Activated T-cell treated with anti-CD3 and anti-CD28 coated beads, Interleukin-2, amount 50 U/mL, for 1 hour (primary cell): ENCODE measurements around the gene TPD52L1.

Experiments
- DNase-seq: peaks from one replicate; pipeline ENCODE4 v3.0.0-alpha.2; 2020

TPD52L1 gene

DNA sequence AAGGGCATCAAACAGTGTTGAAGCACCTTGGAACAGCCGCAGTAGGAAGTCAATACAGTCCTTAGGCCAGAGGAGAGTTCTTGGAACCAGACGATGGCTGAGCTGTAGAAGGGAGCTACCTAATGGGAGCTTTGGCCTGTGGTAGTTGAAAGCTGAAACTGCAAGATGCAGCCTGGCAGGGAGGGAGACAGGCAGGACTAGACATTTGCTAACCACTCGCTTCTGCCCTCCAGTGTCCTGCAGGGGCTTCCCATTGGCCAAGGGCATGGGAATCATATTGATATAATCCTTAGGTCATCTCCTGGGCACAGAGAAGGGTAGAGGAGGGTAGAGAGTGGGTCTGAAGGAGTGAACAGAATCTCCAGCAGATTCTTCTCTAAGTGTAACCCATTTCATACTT is 60.4 kb downstream of the TPD52L1 start:
- DNase-seq: no peak

DNA sequence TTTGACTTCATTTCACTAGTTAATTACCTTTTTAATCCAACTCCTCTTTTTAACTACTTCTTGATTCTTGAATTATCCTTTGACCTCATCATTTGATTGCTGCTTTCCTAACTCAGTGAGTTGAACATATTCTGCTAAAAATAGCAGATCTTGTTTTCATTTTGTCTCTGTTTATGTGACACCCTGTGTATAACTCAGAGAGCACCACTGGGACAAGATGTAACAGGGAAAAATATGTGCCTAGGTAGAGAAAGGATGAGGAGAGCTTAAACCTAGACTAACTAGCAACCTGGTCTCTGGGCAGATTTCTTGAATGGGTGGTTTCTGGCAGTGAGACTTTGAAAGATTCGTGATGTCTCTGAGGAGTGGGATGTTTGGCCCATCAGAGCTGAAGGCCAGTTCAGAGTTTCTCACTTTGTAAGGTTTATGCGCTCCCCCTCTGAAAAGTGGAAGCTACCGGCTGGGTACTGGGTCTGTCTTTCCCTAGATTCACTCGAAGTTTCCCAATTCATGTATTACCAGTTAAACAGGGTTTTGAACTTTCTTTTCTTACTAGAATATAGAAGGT is 61.8 kb downstream of the TPD52L1 start:
- DNase-seq: no peak

DNA sequence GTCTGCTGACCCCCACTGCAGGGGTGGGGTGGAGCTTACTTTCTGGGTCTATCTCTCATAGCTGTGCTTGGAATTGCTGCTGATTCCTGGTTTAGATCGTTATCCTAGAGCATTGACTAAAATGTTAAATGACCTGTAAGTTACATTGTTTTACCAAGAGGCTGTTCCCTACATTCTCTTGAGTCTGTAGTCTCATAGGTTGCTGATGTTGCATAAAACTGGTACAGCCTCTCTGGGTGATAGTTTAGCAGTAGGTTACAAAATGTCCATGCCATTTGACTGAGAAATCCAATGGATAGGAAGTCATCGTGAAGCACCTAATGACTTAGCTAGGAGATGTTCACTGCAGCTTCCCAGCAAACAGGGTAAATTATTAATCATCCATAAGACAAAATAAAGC is 62.4 kb downstream of the TPD52L1 start:
- no peak for DNase-seq

DNA sequence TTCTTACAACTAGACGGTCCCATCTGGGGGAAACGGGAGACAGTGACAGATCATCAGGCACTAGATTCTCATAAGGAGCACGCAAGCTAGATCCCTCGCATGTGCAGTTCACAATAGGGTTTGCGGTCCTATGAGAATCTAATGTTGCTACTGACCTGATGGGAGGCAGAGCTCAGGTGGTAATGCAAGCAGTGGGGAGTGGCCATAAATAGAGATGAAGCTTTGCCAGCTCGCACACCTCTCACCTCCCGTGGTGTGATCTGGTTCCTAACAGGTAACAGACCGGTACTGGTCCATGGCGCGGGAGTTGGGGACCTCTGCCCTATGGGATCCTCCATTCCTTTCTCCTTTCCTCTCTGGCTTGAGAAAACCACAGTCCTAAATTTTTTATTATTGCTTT is 63.8 kb downstream of the TPD52L1 start:
- DNase-seq: no peak

DNA sequence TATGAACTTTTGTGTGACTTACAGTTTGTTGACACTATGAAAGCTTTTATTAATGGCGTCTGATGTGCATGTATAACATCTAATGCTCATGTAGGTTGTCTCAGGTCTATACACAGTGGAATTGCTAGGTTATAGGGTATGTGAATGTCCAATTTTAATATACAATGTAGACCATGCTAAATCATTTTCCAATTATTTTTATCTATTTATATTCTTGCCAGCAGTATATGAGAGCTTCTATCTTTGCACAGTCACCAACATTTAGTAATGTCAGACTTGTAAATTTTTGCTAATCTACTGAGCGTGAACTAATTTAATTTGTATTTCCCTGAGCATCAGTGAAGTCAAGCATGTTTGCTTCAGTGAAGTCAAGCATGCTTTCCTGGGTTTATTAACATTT is 64.4 kb downstream of the TPD52L1 start:
- DNase-seq: no peak

DNA sequence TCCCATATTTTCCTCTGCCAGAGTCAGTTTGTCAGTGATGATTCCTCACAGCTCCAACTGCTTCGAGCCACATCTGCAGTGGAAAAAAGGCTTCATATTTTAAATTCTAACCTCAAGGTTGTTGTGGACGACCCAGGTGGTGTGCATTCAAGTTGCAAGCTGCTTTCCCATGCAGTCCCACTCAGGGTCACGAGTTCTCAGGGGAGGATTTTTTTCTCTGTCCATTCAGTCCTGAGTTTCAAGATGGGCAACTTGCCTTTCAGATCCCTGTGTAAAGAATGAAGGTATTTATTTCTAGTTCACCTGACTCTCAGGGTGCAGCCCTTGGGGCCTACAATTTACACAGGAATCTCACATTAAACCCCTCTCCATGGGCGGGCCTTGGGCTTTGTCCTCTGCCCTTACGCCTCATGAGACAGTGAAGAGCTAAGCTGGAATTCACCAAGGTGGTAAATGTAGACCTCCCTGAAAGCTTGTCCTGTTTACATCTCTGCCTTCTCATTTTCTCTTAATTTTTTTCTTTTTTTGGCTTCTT is 65.9 kb downstream of the TPD52L1 start:
- DNase-seq: no peak

DNA sequence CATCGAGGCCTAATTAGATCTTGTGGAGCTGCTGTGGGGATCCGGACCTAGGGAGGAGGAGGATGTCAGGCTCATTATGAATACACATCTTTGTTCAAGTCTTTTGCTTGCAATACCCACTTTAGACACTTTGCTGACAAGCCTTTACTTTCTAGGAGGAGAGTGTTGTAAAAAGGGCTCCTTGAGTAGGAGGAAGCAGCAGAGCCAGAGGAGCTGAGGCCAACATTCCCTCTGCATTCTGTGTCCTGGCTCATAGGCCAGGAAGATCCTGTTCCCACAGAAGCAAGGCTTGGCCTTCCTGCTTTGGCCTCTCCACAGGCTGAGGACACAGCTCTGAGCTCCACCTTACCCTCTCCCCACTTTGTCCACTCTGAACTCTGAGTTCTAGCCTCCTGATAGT is 67.1 kb downstream of the TPD52L1 start:
- DNase-seq: no peak

DNA sequence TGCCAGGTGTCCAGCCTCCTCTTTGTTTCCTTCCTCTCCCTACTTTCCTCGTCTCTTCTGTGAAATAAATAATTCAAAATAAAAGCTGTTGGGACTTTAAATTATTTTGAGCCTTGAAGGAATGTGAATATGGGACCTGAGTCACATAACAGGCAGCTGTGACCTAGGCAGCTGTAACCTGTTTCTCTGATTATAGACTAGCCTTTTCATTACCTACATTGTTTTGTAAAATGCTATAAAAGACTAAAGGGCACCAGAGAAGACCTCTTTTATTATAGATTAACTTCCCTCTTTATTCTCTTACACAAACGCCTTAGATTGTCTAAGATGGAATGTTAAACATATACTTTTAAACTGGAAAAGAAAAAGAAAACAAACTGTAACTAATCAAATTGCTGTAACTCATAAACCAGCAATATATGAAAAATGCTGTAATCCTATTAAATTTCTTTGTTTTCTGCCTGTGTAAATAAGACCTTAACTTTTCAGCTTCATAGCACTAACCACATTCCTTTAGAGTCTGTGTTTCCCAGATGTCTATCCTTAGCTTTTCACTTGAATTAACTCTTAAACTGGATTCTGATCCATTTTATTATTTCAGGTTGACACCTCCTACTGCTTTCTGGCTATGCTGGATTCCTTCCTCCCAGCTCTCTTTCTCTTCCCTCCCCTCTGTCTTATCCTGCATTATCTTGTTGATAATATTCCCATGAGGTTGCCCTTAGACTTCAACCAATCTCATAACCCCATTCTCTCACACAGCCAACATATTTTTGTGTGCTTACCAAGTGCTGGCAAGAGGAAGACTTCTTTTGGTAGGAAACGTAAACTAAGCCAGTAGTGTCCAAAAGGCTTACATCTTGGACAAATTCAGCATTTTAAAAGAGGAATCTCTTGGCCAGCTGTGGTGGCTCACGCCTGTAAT is 69.2 kb downstream of the TPD52L1 start:
- no peak for DNase-seq

DNA sequence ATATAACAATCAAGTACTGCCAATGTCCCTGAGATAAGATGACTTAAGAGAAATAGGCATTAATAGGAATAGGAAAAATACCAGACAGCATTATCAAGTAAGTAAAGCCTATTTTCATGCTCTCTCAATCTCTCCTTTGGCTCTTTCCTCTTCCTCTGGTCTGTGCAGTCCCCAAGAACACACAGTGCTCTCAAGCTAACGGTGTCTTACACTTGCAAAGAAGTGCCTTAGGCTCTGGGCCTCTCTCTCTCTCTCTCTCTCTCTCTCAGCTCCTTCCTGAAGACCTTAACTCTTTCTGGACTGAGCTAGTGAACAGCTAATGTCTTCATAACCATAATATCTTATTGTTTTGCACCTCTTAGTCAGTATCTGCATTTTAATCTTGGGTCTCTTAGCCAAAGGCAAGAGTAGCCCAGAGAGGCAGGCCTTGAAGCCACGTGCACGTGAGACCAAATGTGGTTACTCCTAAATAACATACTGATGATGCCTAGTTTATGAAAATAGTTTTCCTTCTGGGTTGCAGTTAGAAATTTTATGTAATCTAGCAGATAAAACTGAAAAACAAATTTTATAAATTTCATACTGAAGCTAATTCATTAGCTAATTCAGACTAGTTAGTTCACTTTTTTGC is 70.8 kb downstream of the TPD52L1 start:
- DNase-seq: no peak

DNA sequence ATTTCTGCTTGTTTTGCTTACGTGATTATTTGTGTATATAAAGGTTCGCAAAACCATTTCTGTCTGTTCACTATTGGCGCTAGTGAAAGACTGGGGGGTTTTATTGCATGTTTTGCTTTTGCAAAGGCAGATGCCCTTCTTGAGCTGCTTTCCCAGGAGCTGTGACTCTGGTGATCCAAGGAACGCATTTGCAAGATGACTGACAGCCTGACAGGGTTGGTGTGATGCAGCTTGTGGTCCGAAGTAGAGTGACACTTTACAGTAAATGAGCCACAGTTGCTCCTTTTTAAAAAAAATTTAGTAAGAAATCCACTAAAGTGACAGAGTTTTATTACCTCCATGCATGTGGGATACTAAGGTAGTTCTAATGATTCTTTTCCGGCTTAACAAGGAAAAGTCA is 73.7 kb downstream of the TPD52L1 start:
- no peak for DNase-seq

DNA sequence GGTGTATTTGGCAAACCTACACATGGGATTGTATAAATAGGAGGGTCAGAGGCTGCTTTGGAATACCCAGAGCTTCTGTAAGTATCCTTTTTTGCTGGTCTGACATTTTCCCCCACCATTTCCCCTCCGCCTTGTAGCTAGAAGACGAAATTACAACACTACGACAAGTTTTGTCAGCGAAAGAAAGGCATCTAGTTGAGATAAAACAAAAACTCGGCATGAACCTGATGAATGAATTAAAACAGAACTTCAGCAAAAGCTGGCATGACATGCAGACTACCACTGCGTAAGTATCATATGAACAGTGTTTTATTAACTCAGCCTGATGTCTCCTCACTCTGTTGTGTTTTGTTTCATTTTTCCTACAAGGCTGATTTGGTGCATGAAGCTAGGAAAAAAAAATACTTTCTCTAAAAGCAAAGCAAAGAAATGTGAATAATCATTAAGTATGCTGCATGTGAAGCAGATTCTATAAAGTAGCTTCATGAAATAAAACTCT is 75.5 kb downstream of the TPD52L1 start:
- no peak for DNase-seq

DNA sequence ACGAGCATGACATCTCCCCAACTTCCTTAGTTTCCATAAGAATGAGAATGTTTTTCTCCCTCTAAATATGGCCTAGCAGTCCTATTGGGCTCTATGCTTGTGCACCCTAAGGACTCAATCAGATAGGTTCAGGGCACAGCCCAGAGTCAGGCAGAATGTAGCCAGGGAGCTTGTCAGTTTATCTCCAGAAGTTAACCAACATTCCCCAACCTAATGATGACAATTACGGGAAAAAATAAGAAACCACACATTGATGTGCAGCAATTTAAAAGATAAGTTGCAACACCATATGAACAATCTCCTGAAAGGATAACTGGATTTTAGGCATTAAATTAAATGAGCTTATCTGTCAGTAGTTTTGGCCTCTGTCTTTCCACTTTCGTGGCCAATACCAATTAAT is 77.1 kb downstream of the TPD52L1 start:
- no peak for DNase-seq

DNA sequence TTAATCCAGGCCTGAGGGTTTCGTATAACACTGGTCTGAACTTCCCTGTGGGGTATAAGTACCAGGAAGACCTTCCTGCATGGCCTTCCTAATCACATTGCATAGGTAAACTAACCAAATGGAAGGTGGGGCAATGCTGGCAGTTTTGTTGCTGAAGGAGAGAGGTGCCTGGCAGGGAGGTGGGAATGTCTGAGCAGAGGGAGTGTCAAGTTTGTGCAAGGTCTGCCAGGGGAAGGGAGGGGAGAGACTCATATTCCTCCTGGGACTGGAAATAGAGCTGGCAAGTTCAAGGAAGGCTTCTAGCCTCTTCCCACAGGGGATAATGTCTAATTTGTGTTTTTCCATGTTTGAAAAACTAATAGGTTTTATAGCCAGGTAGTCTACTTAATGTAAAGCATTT is 77.6 kb downstream of the TPD52L1 start:
- DNase-seq: no peak

DNA sequence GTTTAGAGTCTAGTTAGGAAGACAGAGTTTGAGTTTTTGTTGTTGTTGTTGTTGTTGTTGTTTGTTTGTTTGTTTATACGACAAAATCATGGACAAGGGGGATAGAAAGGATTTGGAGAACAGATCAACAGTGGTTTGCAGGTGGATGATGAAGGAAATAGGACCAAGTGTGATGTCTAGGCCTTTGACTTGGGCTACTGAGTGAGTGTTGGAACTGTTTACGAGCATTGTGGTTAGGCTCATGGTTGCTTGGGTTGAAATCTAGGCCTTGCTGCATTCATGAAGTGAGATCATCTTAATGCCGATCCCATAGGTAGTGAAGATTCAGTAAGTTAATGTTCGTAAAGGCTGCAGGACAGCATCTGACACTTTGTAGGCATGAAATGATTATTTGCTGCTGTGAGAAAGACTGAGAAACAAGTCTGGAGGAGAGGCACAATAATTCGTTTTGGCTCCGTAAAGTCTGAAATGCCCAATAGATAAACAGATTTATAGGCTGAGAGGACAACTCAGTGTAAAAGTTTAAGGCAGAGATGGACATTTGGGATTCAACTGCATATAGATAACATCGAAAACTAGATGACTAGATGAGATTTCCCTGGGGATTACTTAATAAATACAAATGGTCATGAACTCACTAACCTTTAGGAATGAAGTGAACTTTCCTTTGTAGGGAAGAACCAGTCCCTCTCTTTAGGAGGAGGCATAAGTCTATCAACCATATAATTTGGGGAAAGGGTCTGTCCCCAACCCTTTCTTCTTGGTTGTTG is 78.2 kb downstream of the TPD52L1 start:
- DNase-seq: no peak

DNA sequence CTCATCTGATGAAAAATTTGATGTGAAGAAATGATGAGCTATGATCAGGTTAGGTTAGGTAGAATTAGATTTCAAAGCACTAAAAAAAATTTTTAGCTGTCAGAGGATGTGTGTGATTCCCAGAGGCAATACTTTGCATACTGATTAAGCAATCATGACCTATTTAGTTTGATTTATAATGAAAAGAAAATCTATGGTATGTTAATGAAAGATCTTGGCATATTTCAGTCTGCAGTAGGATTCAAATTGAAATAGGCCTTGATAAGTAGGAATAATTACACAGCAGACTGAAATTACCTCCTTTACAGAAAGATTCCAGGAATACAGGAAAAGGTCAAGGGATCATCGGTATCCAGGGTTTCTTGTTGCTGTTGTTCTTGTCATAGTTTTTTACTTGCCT is 78.9 kb downstream of the TPD52L1 start:
- no peak for DNase-seq

DNA sequence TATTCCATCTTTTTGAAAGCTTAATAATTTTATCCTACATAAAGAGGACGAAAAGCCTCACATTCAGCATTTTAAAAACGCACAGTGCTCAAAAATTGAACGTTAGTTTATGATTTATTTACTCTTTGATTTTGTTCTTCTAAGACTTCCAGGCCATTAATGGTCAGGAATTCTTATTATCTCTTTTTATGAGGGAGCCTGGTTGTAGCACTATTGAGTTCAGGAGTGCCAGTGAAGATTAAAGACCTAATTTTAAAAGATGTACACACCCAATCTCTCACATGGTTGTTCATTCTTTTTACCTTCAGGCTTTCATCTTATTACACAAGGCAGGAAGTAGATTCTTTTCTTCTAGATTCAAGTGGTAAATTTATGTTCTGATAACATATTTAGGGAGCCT is 79.6 kb downstream of the TPD52L1 start:
- no peak for DNase-seq

DNA sequence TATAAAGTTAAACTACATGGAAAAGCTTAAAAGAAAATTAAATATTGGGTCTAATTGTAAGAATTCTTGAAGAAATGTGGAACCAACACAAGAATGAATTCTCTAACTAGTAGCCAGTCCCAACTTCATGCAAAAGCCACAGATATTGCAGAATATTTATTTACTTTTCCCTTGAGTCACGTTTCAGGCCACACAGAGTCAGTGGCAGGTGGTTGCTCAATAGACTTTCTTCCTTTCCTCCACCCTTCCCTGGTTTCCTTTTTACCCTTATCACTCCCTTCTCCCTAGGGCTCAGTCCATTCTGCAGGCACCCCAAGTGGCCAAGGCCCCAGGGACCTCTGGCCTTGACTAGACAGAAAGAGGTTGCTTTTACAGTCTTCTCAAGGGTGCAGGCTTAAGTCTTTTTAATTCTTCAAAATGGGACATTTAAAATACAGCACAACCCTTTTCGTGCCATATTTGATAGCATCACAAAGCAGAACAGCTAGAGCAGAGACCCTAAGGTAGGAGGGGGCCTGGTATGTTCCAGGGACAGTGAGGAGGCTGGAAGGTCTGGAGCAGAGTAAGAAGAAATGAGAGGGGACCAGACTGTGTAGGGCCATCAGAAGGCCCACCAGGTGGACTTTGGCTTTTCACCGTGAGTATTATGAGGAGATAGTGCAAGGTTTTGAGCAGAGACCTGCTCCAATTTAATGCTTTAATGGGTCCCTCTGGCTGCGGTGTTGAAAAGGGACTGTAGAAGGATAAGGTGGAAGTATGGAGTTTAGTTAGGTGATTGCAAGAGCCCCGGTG is 83.2 kb downstream of the TPD52L1 start:
- DNase-seq: no peak

DNA sequence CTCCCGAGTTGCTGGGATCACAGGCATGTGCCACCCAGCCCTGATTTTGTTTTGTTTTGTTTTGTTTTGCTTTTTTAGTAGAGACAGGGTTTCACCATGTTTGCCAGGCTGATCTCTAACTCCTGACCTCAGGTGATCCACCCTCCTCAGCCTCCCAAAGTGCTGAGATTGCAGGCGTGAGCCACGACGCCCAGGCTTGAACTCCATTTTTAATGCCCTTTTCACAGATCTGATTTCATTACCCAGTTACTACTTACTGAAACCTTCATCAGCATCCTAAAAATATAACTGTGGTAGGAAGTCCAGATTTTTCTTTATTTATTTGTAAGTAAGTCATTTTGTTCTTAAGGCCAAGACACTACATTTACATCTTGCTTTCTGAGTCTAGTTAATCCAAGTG is 84.2 kb downstream of the TPD52L1 start:
- DNase-seq: no peak

DNA sequence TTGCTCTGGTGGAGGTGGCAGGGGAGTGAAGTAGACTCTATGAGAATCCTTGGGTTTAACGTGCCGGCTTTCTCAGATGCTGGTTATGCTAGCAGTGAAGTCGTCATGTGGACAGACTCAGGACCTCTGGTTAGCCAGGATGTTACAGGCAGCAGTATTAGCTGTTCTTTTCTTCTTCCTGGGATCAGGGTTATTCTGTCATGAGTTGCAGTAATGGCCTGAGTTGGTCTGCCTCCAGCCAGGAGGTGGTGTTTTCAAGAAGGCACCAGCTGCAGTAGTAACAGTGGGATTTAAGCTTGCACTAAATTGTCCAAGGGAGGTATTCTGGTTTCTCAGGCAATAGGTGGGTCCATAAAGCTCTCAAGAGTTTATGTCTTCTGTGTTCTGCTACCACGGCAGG is 91.5 kb downstream of the TPD52L1 start:
- DNase-seq: no peak

DNA sequence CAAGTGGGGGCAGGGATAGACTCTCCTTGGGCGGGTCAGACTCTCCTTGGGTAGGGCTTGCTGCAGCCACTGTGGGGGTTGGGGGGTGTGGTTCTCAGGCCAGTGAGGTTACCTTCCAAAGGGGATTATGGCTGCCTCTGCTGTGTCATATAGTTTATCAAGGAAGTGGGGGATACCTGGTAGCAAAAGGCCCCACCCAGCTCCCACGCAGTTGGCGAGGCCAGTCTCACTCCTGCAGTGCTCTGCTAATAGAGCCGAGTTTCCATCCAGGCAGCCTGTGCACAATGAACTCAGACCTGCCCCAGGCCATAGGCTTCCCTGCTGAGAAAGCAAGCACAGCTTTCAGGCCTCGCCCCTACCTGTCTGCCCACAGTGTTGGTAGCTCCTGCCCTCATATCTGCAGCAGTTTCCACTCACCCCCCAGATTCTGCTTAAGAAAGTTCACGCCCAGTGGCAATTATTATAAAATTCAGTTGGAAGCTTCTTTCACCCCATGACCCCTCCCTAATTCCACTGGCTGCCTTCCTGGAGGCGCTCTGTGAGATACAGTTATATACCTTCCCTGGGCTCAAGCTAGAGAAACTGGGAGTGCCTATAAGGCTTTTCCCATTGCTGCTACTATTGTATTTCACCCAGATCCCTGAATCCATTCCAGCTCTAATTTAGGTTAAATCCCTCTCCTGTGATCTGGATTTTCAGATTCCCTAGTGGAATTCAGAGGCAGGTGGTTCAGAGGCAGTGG is 92.1 kb downstream of the TPD52L1 start:
- no peak for DNase-seq

DNA sequence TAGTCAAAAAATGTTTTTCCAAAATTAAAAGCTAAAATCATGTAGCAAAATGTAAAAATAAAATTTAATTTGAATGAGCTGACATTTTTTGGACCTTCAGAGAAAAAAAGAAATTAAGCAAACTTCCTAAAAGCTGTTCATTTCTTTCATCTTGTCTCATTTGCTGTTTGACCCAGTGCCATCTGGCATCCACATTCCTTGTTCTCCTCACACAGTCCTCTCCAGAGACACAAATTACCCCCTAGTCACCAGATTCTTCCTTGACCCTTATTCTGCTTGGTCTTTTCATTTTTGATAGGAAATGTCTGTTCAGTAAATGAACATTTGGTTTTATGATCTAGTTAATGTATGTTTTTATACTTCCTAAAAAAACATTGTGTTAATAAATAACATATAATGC is 93.0 kb downstream of the TPD52L1 start:
- DNase-seq: no peak
